K562 (cell line): ENCODE data around the gene RBM44. TPM values are rescaled to one million over a fixed set of nuclear protein-coding genes. Genes with fewer than 3 reads are reported as not detected.

Experiments
- ATAC-seq: fragments of 200-7000 bp; cut with Tn5 transposase; 3 replicates; pipeline ENCODE4 v1.9.1; 2020; ENCODE audit warnings: moderate library complexity
- BruUV-seq: library from RNA; stranded (reverse); fragments of 400-500 nt; replicated peaks from 2 replicates; lab custom pipeline; 2021; lab: Mats Ljungman, UMichigan
- CTCF ChIA-PET: fragments of 300-600 bp; formaldehyde crosslinking; extraction: SDS; loops from one replicate; lab custom pipeline; 2021; ENCODE audit warnings: low intra/inter-chr PET ratio; lab: Yijun Ruan, JAX
- POLR2A ChIA-PET: fragments of 300-600, 350-650 bp; sonication (Branson Sonifier 250); formaldehyde crosslinking; extraction: SDS; loops from one replicate; lab custom pipeline; 2021; ENCODE audit warnings: antibody characterized with exemption, inconsistent platforms; lab: Yijun Ruan, JAX
- DNase-seq, 4 experiments: peaks; one replicate each; pipeline versions ENCODE4 v3.0.0 to v3.0.0-alpha.2; 2011 to 2018; ENCODE audit warnings: low spot score in 3 of 4, mixed read lengths in 3 of 4; ENCODE audit errors: extremely low read depth in 1 of 4
- FAIRE-seq: peaks from 2 replicates; lab custom pipeline; 2011; peaks lifted over from hg19 to GRCh38; lab: Jason Lieb, UNC
- H2AFZ ChIP-seq: 2 replicates; pipeline ENCODE4 v1.6.0; 2011; ENCODE audit warnings: low read depth, low read length, control low read depth, inconsistent platforms
- H3K27ac ChIP-seq: fragments of 200-600 bp; 3 replicates; pipeline ENCODE4 v1.8.0; 2011; ENCODE audit warnings: low read depth, mild to moderate bottlenecking, control low read depth, inconsistent platforms, low read length, moderate library complexity, mixed read lengths; ENCODE audit errors: extremely low read depth
- H3K27me3 ChIP-seq, 2 experiments: fragments of 300-600 bp in 1 of 2; 2 replicates in 1 of 2; 3 replicates in 1 of 2; pipeline versions ENCODE4 v1.6.0 to v1.8.0; 2011; ENCODE audit warnings: inconsistent platforms in 2 of 2, low read length in 2 of 2, mild to moderate bottlenecking in 1 of 2, mixed read lengths in 1 of 2, moderate library complexity in 1 of 2; ENCODE audit not compliant: control insufficient read depth in 2 of 2, insufficient read depth in 2 of 2
- H3K36me3 ChIP-seq: fragments of 300-600 bp; 3 replicates; pipeline ENCODE4 v1.8.0; 2011; ENCODE audit warnings: mild to moderate bottlenecking, low read length, inconsistent platforms; ENCODE audit not compliant: control insufficient read depth, insufficient read depth
- H3K4me1 ChIP-seq, 2 experiments: fragments of 200-600 bp in 1 of 2; replicated peaks in 1 of 2; 2 replicates in 1 of 2; 3 replicates in 1 of 2; pipeline versions ENCODE4 v1.5.1 to v1.8.0; 2011; ENCODE audit warnings: inconsistent platforms in 2 of 2, low read length in 2 of 2, mild to moderate bottlenecking in 1 of 2, mixed read lengths in 1 of 2, moderate library complexity in 1 of 2; ENCODE audit not compliant: control insufficient read depth in 2 of 2, insufficient read depth in 2 of 2
- H3K4me2 ChIP-seq: 2 replicates; pipeline ENCODE4 v1.6.1; 2011; ENCODE audit warnings: low read length, control low read depth, inconsistent platforms, mixed read lengths; ENCODE audit not compliant: insufficient read depth
- H3K4me3 ChIP-seq: fragments of 200-600 bp; sonication (generic), shearing (Covaris generic); 2 replicates; pipeline ENCODE4 v1.5.1; 2016; ENCODE audit warnings: control low read depth, inconsistent platforms
- H3K79me2 ChIP-seq: fragments of 200-600 bp; 3 replicates; pipeline ENCODE4 v1.8.0; 2011; ENCODE audit warnings: low read length, inconsistent platforms; ENCODE audit not compliant: control insufficient read depth, insufficient read depth
- H3K9ac ChIP-seq, 2 experiments: 2 replicates each; pipeline versions ENCODE4 v1.6.0 to v1.6.1; 2011; ENCODE audit warnings: low read depth in 2 of 2, low read length in 2 of 2, control low read depth in 1 of 2, inconsistent platforms in 1 of 2, mild to moderate bottlenecking in 1 of 2, mixed read lengths in 1 of 2; ENCODE audit not compliant: insufficient read depth in 1 of 2
- H3K9me1 ChIP-seq: one replicate; pipeline ENCODE4 v1.6.0; 2011; ENCODE audit warnings: inconsistent platforms, mild to moderate bottlenecking, low read length, moderate library complexity; ENCODE audit not compliant: control insufficient read depth, insufficient read depth
- H3K9me3 ChIP-seq: replicated peaks from 2 replicates; pipeline ENCODE4 v1.5.1; 2011; ENCODE audit warnings: low read depth, low read length, inconsistent platforms; ENCODE audit not compliant: control insufficient read depth, insufficient read depth
- H4K20me1 ChIP-seq: replicated peaks from 2 replicates; pipeline ENCODE4 v1.6.1; 2011; ENCODE audit warnings: low read length, inconsistent platforms, mixed read lengths; ENCODE audit not compliant: control insufficient read depth, insufficient read depth
- CEBPB ChIP-seq: fragments of 450-650 bp; IDR thresholded peaks from 2 replicates; pipeline ENCODE4 v1.6.1; 2016; ENCODE audit warnings: missing genetic modification characterization, missing compliant biosample characterization
- CEBPG ChIP-seq, 3 experiments: fragments of 200-800 bp in 1 of 3; sonication (Bioruptor generic) in 1 of 3; sonication (generic) in 1 of 3; formaldehyde crosslinking in 1 of 3; IDR thresholded peaks in 2 of 3; conservative IDR thresholded peaks in 1 of 3; 2 replicates each; pipeline versions ENCODE4 v1.6.1 to v1.8.0; 2016 to 2022; ENCODE audit warnings: missing compliant biosample characterization in 2 of 3, missing genetic modification characterization in 2 of 3, mild to moderate bottlenecking in 1 of 3, missing genetic modification reagents in 1 of 3
- NFIX ChIP-seq: fragments of 250-450 bp; sonication (Bioruptor Pico); IDR thresholded peaks from 2 replicates; pipeline ENCODE4 v1.4.0; 2020; ENCODE audit warnings: low read depth, mild to moderate bottlenecking, moderate library complexity
- NR2C2 ChIP-seq, 2 experiments: fragments of 200-800 bp in 1 of 2; sonication (Bioruptor generic) in 1 of 2; sonication (generic) in 1 of 2; formaldehyde crosslinking in 1 of 2; IDR thresholded peaks; 2 replicates each; pipeline versions ENCODE4 v1.6.1 to v1.8.0; 2016 to 2022; ENCODE audit warnings: mild to moderate bottlenecking in 1 of 2, missing compliant biosample characterization in 1 of 2, missing genetic modification characterization in 1 of 2, missing genetic modification reagents in 1 of 2
- RFX1 ChIP-seq: fragments of 450-650 bp; IDR thresholded peaks from 2 replicates; pipeline ENCODE4 v1.6.1; 2016; ENCODE audit warnings: mild to moderate bottlenecking, moderate library complexity
- TCFL5 ChIP-seq: fragments of 250-450 bp; sonication (Bioruptor Pico); conservative IDR thresholded peaks from 2 replicates; pipeline ENCODE4 v1.6.1; 2021; ENCODE audit warnings: mild to moderate bottlenecking, moderate library complexity, matching md5 sums
- ZNF780A ChIP-seq: fragments of 250-450 bp; sonication (Bioruptor Pico); IDR thresholded peaks from 2 replicates; pipeline ENCODE4 v1.5.0; 2021; ENCODE audit warnings: mild to moderate bottlenecking
- WGBS: fragments of 100-300 bp; shearing (Covaris generic); methylation state at CpG from one replicate; pipeline ENCODE4 v1.1.6; 2016; ENCODE audit warnings: low coverage, mixed read lengths; ENCODE audit not compliant: insufficient coverage; ENCODE audit errors: missing lambda C conversion rate; 5-methylcytosine and 5-hydroxymethylcytosine counted together
- in situ Hi-C: fragments of 300-500 bp; cut with MboI; formaldehyde crosslinking; loops from 4 replicates; pipeline ENCODE4 v1.15.0; 2018; ENCODE audit warnings: inconsistent platforms, mixed read lengths
- intact Hi-C: fragments of 100-400 bp; cut with micrococcal nuclease; formaldehyde crosslinking; loops from 2 replicates; pipeline ENCODE4 v1.14.2; 2022
- polyA plus RNA-seq, 8 experiments: library from polyadenylated mRNA; depleted of rRNA in 4 of 8; stranded (reverse) in 5 of 8; unstranded in 3 of 8; fragments of >200 nt; fragmentation: Nextera tagmentation in 2 of 8; fragmentation: Illumina TruSeq in 1 of 8; extraction: Ambion mirVana in 2 of 8; extraction: Trizol in 1 of 8; gene quantifications; 2 replicates each; pipeline versions ENCODE4 v1.2.1 to v1.2.3, GENCODE V29; 2011 to 2014; ENCODE audit warnings: inconsistent platforms in 1 of 8, missing spikeins in 1 of 8
- total RNA-seq, 7 experiments: library from RNA; depleted of rRNA in 6 of 7; stranded (reverse); fragments of >200 nt in 6 of 7; fragmentation: Illumina TruSeq in 2 of 7; extraction: Trizol in 2 of 7; gene quantifications; 2 replicates each; pipeline versions ENCODE4 v1.2.1 to v1.2.3, GENCODE V29; 2011 to 2021; ENCODE audit warnings: low replicate concordance in 1 of 7
- TF ChIP-seq, protein P1 (sequence below): fragments of 450-650 bp; IDR thresholded peaks from 2 replicates; pipeline ENCODE4 v1.6.1; 2016
- TF ChIP-seq, protein P2 (sequence below), 2 experiments: IDR thresholded peaks in 1 of 2; conservative IDR thresholded peaks in 1 of 2; 2 replicates each; pipeline ENCODE4 v1.6.1; 2016; ENCODE audit warnings: low read depth in 2 of 2, mild to moderate bottlenecking in 1 of 2, missing compliant biosample characterization in 1 of 2, missing genetic modification characterization in 1 of 2, moderate library complexity in 1 of 2
- TF ChIP-seq, protein P3 (sequence below): fragments of 200-400 bp; formaldehyde crosslinking; IDR thresholded peaks from 2 replicates; pipeline ENCODE4 v1.6.1; 2017; ENCODE audit warnings: mild to moderate bottlenecking, low read depth, low read length, moderate library complexity
- TF ChIP-seq, protein P4 (sequence below), 3 experiments: IDR thresholded peaks in 2 of 3; conservative IDR thresholded peaks in 1 of 3; 2 replicates each; pipeline ENCODE4 v1.5.1; 2011 to 2012; ENCODE audit warnings: low read length in 3 of 3, mild to moderate bottlenecking in 3 of 3, control low read depth in 2 of 3, improper control_type of control experiment in 1 of 3, inconsistent platforms in 1 of 3, low read depth in 1 of 3, mixed read lengths in 1 of 3, moderate library complexity in 1 of 3; ENCODE audit not compliant: insufficient read depth in 2 of 3

The RBM44 gene
- total and polyA plus RNA-seq, 9 of the 15 experiments (the other 6 are each of a cell fraction or from before 2014, with no cell fraction given), result 0.04 to 0.25 (median 0.13) TPM

DNA sequence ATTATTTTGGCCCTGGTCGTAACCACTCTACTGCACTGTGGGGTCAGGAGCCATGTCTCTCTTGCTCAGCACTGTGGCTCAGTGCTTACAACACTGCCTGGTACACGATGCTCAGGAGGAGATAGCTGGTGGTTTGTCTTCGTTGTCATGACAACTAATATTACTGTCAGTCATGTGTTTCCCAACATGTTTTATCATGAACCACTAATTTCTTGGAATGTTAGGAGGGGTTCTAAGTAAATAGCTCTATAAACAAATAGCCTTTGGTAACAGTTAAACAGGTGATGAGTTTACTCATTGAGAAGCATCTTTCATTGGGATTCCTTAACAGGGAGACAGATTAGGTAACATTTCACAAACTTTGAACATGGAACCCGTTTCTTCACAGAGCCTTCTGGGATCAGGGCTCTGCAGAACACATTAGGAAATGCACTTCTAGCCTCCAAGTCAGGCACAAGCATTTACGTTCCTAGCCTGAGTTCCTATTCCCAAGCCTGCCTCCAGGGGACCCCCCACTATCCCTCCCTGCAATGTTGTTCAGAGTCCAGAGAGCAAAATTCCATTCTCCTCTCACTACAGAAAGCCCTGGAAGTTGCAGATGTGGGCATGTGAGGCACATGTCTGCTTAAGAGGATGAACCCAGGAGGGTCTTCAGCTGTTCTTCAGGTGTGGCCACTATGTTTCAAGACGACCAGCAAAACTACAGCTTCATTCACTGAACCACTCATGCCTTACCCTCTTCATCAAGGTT lies 6.4 kb upstream of the RBM44 start:
- in situ Hi-C loops (no loop called here), intact Hi-C loops (no loop called here)
- no peaks in the 10 kb centered on the region for H3K36me3 ChIP-seq
- H3K4me1 ChIP-seq, result no peaks in the 10 kb centered on the region
- H3K27me3 ChIP-seq, result peaks cover 0 to 12% of the 10 kb centered on the region in 2 experiments; a peak in 3 of 5 replicates
- DNase-seq, result peak in 2 of 4 experiments; percentile 8
- no peak overlapping the region for H3K27ac ChIP-seq
- ATAC-seq, result peak; percentile 60
- WGBS, result 5% methylated on average over 6 of the region's 6 CpGs
- H3K79me2 ChIP-seq, result no peaks in the 10 kb centered on the region
- BruUV-seq, result no TSS peak
- H2AFZ ChIP-seq, result no peak overlapping the region
- no peak overlapping the region for H3K4me3 ChIP-seq
- POLR2A ChIA-PET, result interaction anchor here (0.5 to 1.1 kb wide), 2 partner anchors 10 to 163 kb away, joined by 3 to 4 read pairs; no protein-coding TSS in a partner anchor
- no peaks in the 10 kb centered on the region for H3K9me3 ChIP-seq
- TF ChIP-seq, protein P1, sequence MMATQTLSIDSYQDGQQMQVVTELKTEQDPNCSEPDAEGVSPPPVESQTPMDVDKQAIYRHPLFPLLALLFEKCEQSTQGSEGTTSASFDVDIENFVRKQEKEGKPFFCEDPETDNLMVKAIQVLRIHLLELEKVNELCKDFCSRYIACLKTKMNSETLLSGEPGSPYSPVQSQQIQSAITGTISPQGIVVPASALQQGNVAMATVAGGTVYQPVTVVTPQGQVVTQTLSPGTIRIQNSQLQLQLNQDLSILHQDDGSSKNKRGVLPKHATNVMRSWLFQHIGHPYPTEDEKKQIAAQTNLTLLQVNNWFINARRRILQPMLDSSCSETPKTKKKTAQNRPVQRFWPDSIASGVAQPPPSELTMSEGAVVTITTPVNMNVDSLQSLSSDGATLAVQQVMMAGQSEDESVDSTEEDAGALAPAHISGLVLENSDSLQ, result peak; percentile 57
- TF ChIP-seq NR2C2 (CRISPR knock-in tag; IDR thresholded peaks at IDR 0.05) (no peak), NR2C2 (tag; IDR thresholded peaks at IDR 0.05) (no peak), CEBPG (CRISPR knock-in tag; IDR thresholded peaks at IDR 0.05) (no peak), CEBPG (tag; conservative IDR thresholded peaks at IDR 0.05 in 1 of 2, IDR thresholded peaks at IDR 0.05 in 1 of 2) (peak in 1 of 2 experiments; percentile 38; a peak in 1 of 4 replicates), NFIX (CRISPR knock-in tag) (no peak), ZNF780A (CRISPR knock-in tag) (no peak), RFX1 (peak; percentile 85), TCFL5 (CRISPR knock-in tag) (no peak), CEBPB (tag) (peak; percentile 49)
- TF ChIP-seq, protein P2, sequence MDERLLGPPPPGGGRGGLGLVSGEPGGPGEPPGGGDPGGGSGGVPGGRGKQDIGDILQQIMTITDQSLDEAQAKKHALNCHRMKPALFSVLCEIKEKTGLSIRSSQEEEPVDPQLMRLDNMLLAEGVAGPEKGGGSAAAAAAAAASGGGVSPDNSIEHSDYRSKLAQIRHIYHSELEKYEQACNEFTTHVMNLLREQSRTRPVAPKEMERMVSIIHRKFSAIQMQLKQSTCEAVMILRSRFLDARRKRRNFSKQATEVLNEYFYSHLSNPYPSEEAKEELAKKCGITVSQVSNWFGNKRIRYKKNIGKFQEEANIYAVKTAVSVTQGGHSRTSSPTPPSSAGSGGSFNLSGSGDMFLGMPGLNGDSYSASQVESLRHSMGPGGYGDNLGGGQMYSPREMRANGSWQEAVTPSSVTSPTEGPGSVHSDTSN (CRISPR knock-in tag; IDR thresholded peaks at IDR 0.05; ENCODE audit: low read depth), result no peak
- TF ChIP-seq, protein P2 (tag; conservative IDR thresholded peaks at IDR 0.05; ENCODE audit: low read depth), result peak; percentile 40; the same call in 1 of the 2 replicates
- TF ChIP-seq, protein P3, sequence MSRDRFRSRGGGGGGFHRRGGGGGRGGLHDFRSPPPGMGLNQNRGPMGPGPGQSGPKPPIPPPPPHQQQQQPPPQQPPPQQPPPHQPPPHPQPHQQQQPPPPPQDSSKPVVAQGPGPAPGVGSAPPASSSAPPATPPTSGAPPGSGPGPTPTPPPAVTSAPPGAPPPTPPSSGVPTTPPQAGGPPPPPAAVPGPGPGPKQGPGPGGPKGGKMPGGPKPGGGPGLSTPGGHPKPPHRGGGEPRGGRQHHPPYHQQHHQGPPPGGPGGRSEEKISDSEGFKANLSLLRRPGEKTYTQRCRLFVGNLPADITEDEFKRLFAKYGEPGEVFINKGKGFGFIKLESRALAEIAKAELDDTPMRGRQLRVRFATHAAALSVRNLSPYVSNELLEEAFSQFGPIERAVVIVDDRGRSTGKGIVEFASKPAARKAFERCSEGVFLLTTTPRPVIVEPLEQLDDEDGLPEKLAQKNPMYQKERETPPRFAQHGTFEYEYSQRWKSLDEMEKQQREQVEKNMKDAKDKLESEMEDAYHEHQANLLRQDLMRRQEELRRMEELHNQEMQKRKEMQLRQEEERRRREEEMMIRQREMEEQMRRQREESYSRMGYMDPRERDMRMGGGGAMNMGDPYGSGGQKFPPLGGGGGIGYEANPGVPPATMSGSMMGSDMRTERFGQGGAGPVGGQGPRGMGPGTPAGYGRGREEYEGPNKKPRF, result no peak
- TF ChIP-seq, protein P4, sequence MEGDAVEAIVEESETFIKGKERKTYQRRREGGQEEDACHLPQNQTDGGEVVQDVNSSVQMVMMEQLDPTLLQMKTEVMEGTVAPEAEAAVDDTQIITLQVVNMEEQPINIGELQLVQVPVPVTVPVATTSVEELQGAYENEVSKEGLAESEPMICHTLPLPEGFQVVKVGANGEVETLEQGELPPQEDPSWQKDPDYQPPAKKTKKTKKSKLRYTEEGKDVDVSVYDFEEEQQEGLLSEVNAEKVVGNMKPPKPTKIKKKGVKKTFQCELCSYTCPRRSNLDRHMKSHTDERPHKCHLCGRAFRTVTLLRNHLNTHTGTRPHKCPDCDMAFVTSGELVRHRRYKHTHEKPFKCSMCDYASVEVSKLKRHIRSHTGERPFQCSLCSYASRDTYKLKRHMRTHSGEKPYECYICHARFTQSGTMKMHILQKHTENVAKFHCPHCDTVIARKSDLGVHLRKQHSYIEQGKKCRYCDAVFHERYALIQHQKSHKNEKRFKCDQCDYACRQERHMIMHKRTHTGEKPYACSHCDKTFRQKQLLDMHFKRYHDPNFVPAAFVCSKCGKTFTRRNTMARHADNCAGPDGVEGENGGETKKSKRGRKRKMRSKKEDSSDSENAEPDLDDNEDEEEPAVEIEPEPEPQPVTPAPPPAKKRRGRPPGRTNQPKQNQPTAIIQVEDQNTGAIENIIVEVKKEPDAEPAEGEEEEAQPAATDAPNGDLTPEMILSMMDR (IDR thresholded peaks at IDR 0.05 in 2 of 3, conservative IDR thresholded peaks at IDR 0.05 in 1 of 3; ENCODE audit: insufficient read depth in 2 of 3, low read depth in 1 of 3, low read length in 3 of 3), result peak; percentile 11 to 35 (median 20); a peak in 2 of 6 replicates
- TF ChIP-seq, all 486 proteins: peak for 6
- Histone ChIP-seq H3K4me2 (no peak overlapping the region), H3K9ac (no peak overlapping the region), H3K9me1 (no peaks in the 10 kb centered on the region), H4K20me1 (no peaks in the 10 kb centered on the region)
- no peak for FAIRE-seq
- CTCF ChIA-PET, result no interaction called here
